Breast epithelium (tissue), 4 donors: ENCODE measurements around the gene KAT6B. TPM values are rescaled to one million over a fixed set of nuclear protein-coding genes. Genes with fewer than 3 reads are reported as not detected.
"Not testable (repeated sequence)": the region's sequence is repeated elsewhere in the genome, so short reads cannot be mapped to it uniquely, and the experiment has no call there.

Experiments
- DNase-seq, 2 donors: peaks; one replicate each; pipeline ENCODE4 v3.0.0-alpha.2; 2019; ENCODE audit warnings: low spot score in 2 of 2
- H3K27ac ChIP-seq, 2 donors: fragments of 200-600 bp; sonication (generic) in 1 of 2; one replicate each; pipeline ENCODE4 v1.5.1; 2016 to 2019; ENCODE audit warnings: mild to moderate bottlenecking in 1 of 2
- H3K27me3 ChIP-seq, 2 donors: fragments of 200-600 bp; sonication (generic) in 1 of 2; one replicate each; pipeline versions ENCODE4 v1.5.1 to v1.6.0; 2017 to 2019; ENCODE audit warnings: control low read depth in 1 of 2, mild to moderate bottlenecking in 1 of 2
- H3K36me3 ChIP-seq: fragments of 200-600 bp; one replicate; pipeline ENCODE4 v1.5.1; 2019
- H3K4me1 ChIP-seq, 2 donors: fragments of 200-600 bp; sonication (generic); one replicate each; pipeline ENCODE4 v1.5.1; 2016 to 2019; ENCODE audit warnings: control low read depth in 1 of 2
- H3K4me3 ChIP-seq, 3 donors: fragments of 200-600 bp; sonication (generic); 1 replicate in 2 of 3; 2 replicates in 1 of 3; pipeline ENCODE4 v1.5.1; 2016 to 2019; ENCODE audit warnings: mild to moderate bottlenecking in 3 of 3, moderate library complexity in 2 of 3
- H3K9me3 ChIP-seq, 2 donors: fragments of 200-600 bp; sonication (generic) in 1 of 2; one replicate each; pipeline ENCODE4 v1.5.1; 2016 to 2019; ENCODE audit warnings: control low read depth in 1 of 2
- CTCF ChIP-seq, 3 donors: fragments of 450-650 bp; IDR thresholded peaks; one replicate each; pipeline ENCODE4 v1.5.1; 2016 to 2017; ENCODE audit warnings: antibody characterized with exemption in 3 of 3, mild to moderate bottlenecking in 3 of 3, moderate library complexity in 3 of 3
- POLR2A ChIP-seq: fragments of 450-650 bp; IDR thresholded peaks from one replicate; pipeline ENCODE4 v1.6.1; 2016; ENCODE audit warnings: antibody characterized with exemption, mild to moderate bottlenecking, moderate library complexity
- POLR2AphosphoS5 ChIP-seq, 3 donors: sonication (generic); formaldehyde crosslinking; IDR thresholded peaks; one replicate each; pipeline ENCODE4 v1.6.1; 2017; ENCODE audit warnings: antibody characterized with exemption in 3 of 3
- intact Hi-C: fragments of 100-400 bp; cut with DNase I; formaldehyde crosslinking; loops from one replicate; pipeline ENCODE4 v1.15.1; 2023; ENCODE audit warnings: low total_unique reads
- total RNA-seq, 3 donors: library from RNA; depleted of rRNA; stranded (reverse); fragments of >200 nt; gene quantifications; one replicate each; pipeline ENCODE4 v1.1.0, GENCODE V29; 2016

The KAT6B gene
- total RNA-seq, 3 donors from 2014 or later: 46.2 to 90.3 (median 55.7) TPM

GRCh38 chr10:74917481-74918077 lies 91.2 kb downstream of the KAT6B start:
- H3K4me3 ChIP-seq: no peak overlapping the region
- no peaks in the 10 kb centered on the region for H3K27me3 ChIP-seq
- H3K4me1 ChIP-seq: peaks cover 0 to 7% of the 10 kb centered on the region in 2 donors
- TF ChIP-seq POLR2A (no peak), POLR2AphosphoS5 (IDR thresholded peaks at IDR 0.05) (no peak), CTCF (IDR thresholded peaks at IDR 0.05) (no peak)
- no peak for DNase-seq
- no peak overlapping the region for H3K27ac ChIP-seq
- intact Hi-C loops: no loop called here
- H3K36me3 ChIP-seq: no peaks in the 10 kb centered on the region
- peaks cover 0 to 4% of the 10 kb centered on the region in 2 donors for H3K9me3 ChIP-seq

- Histone ChIP-seq H3K4me1 (peaks cover 4 to 10% of the 10 kb centered on the region in 2 donors), H3K27ac (no peak overlapping the region), H3K4me3 (no peak overlapping the region), H3K9me3 (peaks cover 0 to 4% of the 10 kb centered on the region in 2 donors), H3K27me3 (no peaks in the 10 kb centered on the region), H3K36me3 (no peaks in the 10 kb centered on the region)
- TF ChIP-seq POLR2A: no peak
- TF ChIP-seq CTCF (IDR thresholded peaks at IDR 0.05): no peak
- no peak for TF ChIP-seq POLR2AphosphoS5 (IDR thresholded peaks at IDR 0.05)
- intact Hi-C loops: no loop called here
- no peak for DNase-seq
Measured at GRCh38 chr10:74919671-74920070, 93.3 kb downstream of the KAT6B start.

- DNase-seq, H3K9me3 ChIP-seq, H3K27me3 ChIP-seq, H3K27ac ChIP-seq, H3K36me3 ChIP-seq, H3K4me3 ChIP-seq, intact Hi-C loops: not testable (repeated sequence)
- H3K4me1 ChIP-seq: peaks cover 7 to 11% of the 10 kb centered on the region in 2 donors
Measured at GRCh38 chr10:74921070-74921469, 94.7 kb downstream of the KAT6B start.

GRCh38 chr10:74921744-74922143 lies 95.3 kb downstream of the KAT6B start:
- TF ChIP-seq CTCF (IDR thresholded peaks at IDR 0.05) (no peak), POLR2AphosphoS5 (IDR thresholded peaks at IDR 0.05) (no peak), POLR2A (no peak)
- peaks cover 7 to 11% of the 10 kb centered on the region in 2 donors for H3K4me1 ChIP-seq

GRCh38 chr10:74922921-74923320 lies 96.5 kb downstream of the KAT6B start:
- no peaks in the 10 kb centered on the region for H3K36me3 ChIP-seq
- TF ChIP-seq POLR2A (no peak), POLR2AphosphoS5 (IDR thresholded peaks at IDR 0.05) (no peak), CTCF (IDR thresholded peaks at IDR 0.05) (no peak)
- no peak overlapping the region for H3K4me3 ChIP-seq
- DNase-seq: no peak
- peak overlapping the region in 1 of 2 donors; percentile 87 for H3K27ac ChIP-seq
- intact Hi-C loops: no loop called here
- no peaks in the 10 kb centered on the region for H3K27me3 ChIP-seq
- H3K4me1 ChIP-seq: peaks cover 7 to 11% of the 10 kb centered on the region in 2 donors
- H3K9me3 ChIP-seq: peaks cover 0 to 4% of the 10 kb centered on the region in 2 donors

More at GRCh38 chr10:74921744-74922143, 95.3 kb downstream of the KAT6B start:
- no peak overlapping the region for H3K4me3 ChIP-seq
- H3K9me3 ChIP-seq: peaks cover 0 to 4% of the 10 kb centered on the region in 2 donors
- H3K27ac ChIP-seq: no peak overlapping the region
- H3K36me3 ChIP-seq: no peaks in the 10 kb centered on the region
- intact Hi-C loops: no loop called here
- H3K27me3 ChIP-seq: no peaks in the 10 kb centered on the region
- no peak for DNase-seq
